ENCODE data around the gene FRS2. TPM values are rescaled to one million over a fixed set of nuclear protein-coding genes. Genes with fewer than 3 reads are reported as not detected.
"Not testable (repeated sequence)": the region's sequence is repeated elsewhere in the genome, so short reads cannot be mapped to it uniquely, and the experiment has no call there.

Gene FRS2
- polyA plus RNA-seq, 3 donors: 42.5 to 45.5 (median 45.2) TPM

GRCh38 chr12:69570545-69571399, 100.6 kb downstream of the FRS2 start:
- peak in 1 of 3 donors; percentile 39 for DNase-seq (ENCODE audit: low read depth in 3 of 3, low spot score in 2 of 3)

GRCh38 chr12:69575346-69575745, 105.2 kb downstream of the FRS2 start:
- DNase-seq (ENCODE audit: low read depth in 3 of 3, low spot score in 2 of 3): no peak

- no peak for DNase-seq (ENCODE audit: low read depth in 3 of 3, low spot score in 2 of 3)
Observed at GRCh38 chr12:69578283-69578682, 108.1 kb downstream of the FRS2 start.

DNA sequence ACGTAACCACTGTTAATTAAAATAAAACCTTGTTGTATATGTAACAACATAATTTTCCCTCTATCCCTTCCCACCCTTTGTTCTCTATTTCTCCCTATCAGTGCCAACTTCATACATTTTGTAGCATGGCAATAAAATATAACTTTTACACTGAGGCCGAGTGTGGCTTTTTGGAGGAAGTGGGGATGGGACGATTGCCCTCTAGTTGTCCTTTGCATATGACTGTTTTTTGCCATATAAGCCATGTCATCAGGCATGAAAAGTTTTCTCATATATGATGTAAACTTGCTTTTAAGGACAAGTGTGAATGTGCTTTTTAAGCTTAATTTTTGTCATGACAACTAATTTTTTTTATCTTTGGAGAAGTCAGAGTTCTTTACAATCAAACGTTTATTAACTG, 108.8 kb downstream of the FRS2 start:
- DNase-seq (ENCODE audit: low read depth in 3 of 3, low spot score in 2 of 3): no peak

DNA sequence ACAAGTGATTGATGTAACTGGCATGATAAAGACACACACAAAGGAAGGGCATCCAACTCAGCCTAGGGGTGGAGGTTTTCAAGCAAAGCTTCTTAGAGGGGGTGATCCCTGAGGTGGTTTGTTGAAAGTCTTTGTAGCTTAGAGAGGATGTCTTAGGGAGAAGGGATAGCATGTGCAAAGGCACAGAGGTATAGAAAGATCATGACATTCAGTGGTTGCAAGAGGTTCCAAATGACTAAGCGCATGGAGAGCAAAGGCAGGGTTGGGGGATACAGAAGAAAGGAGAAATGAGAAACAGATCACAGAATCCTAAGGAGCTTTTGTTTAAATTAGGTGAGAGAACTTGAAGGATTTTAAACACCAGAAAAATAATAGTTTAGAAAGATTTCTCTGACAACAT, 109.9 kb downstream of the FRS2 start:
- DNase-seq (ENCODE audit: low read depth in 3 of 3, low spot score in 2 of 3): no peak

DNA sequence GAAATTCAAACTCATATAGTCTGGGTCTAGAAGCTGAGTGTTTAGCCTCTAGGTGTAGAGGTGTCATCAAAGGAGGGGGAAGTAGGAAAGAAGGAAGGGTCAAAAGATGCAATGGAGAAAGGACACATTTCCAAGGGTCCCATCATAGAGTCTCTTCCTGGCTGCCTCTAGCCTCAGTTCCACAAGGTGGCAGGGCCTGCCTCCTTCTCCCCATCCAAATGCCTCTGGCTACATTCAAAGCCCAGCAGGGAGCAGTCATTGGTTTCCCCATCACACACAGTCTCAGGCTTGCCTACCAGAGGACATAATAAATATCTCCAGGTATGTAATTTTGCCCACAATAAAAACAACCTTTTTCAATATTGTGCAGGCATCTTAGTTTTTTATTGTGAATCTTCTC, 113.0 kb downstream of the FRS2 start:
- no peak for DNase-seq (ENCODE audit: low read depth in 3 of 3, low spot score in 2 of 3)

DNA sequence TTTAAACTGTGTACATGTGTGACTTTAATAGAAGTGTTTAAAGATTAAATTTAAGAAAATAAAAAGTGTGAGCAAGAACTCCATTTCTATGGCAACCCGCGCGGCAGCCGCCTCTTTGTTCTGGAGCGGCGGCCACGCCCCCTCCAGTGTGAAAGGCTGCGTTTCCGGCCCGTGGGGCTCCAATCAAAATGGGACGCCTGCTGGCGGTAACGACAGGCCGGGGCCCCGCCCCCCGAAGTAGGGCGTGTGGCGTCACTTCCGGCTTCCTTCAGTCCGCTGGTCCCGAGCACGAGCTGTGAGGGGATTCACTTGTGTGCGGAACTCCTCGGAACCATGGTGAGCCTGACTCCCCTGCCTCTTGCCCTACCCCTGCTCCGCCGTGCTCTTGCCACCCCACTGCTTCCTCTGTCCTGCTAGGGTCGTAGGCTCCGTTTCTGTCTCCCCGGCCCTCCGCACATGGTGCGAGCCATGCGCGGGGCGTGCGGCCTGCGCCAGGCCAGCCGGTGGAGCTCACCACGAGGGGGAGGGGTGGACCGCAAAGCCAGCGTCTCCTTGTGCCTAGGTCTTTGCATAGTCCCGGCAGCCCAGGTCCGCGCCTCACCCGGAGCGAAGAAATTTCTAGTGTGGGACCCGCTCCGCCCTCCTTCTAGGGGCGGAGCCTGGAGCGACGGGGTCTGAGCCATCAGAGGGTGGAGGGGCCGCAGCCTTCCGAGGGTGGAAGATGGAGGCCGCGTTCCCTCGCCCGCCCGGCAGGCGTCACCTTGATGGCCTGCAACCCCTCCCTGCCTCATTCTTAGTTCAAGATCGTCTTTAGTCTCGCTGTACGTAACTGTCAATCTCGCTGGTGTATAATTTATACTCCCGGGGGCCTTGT, 115.2 kb downstream of the FRS2 start, which contains the start of gene CCT2:
CCT2 (plus strand) TSS at position 271 of the 874 bp plus-strand sequence; CDS start at position 334, 63 bp downstream.
- peak; percentile 90 to 91 (median 91) for DNase-seq (ENCODE audit: low read depth in 3 of 3, low spot score in 2 of 3)

GRCh38 chr12:69588527-69588926, 118.3 kb downstream of the FRS2 start:
- DNase-seq (ENCODE audit: low read depth in 3 of 3, low spot score in 2 of 3): no peak

DNA sequence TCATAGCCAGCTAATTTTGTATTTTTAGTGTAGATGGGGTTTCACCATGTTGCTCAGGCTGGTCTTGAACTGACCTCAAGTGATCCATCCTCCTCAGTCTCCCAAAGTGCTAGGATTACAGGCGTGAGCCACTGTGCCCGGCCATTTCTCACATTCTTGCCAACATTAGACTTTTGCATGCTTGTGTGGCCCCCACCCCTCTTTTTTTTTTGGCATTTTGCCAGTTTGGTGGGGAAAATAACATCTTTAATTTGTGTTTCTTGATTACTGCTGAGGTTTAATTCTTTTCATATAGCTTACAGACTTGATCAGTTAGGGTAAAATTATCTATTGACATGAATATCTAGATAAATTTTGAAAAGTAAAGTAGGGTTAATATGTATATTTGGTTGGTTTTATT, 118.9 kb downstream of the FRS2 start:
- DNase-seq (ENCODE audit: low read depth in 3 of 3, low spot score in 2 of 3): no peak

GRCh38 chr12:69595689-69596088, 125.5 kb downstream of the FRS2 start:
- DNase-seq (ENCODE audit: low read depth in 3 of 3, low spot score in 2 of 3): no peak

DNA sequence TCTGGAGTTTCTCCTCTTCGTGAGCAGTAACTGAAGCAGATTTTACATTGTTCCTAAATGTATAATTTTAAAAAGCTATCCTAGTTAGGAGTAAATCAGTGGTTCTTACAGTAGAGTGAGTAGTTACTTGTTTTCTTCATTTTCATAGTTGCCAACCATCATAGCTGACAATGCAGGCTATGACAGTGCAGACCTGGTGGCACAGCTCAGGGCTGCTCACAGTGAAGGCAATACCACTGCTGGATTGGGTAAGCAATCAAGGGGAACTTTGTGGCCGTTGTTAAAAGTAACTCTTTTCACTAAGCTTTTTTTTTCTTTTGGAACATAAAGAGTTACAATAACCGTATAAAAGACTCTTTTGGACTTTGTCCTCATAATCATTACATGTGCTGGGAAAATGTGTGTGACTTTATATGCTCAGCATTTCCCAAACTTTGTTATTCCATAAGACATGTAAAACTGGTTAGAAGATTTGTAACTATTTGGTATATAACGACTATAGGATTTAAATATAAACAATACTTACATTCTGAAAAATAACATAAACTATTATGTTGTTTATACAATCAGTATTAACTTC, 128.1 kb downstream of the FRS2 start:
- DNase-seq (ENCODE audit: low read depth in 3 of 3, low spot score in 2 of 3): no peak

DNA sequence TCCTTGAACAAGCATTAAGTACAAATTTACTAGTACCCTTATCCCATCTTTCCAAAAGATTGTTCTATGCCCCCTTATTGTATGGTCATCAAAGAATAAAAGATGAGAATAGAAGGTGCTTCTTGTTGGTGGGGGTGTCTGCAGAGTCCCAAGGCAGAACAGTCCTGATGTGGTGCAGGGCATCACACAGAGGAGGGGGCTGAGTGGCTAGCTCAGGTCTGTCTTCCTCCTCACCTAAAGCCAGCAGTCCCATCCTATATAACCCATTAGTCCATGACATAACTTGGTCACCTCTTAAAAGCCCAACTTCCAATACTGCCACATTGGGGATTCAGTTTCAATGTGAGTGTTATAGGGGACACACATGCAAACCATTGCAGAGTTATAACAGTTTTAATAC, 130.6 kb downstream of the FRS2 start:
- DNase-seq (ENCODE audit: low read depth in 3 of 3, low spot score in 2 of 3): no peak

DNA sequence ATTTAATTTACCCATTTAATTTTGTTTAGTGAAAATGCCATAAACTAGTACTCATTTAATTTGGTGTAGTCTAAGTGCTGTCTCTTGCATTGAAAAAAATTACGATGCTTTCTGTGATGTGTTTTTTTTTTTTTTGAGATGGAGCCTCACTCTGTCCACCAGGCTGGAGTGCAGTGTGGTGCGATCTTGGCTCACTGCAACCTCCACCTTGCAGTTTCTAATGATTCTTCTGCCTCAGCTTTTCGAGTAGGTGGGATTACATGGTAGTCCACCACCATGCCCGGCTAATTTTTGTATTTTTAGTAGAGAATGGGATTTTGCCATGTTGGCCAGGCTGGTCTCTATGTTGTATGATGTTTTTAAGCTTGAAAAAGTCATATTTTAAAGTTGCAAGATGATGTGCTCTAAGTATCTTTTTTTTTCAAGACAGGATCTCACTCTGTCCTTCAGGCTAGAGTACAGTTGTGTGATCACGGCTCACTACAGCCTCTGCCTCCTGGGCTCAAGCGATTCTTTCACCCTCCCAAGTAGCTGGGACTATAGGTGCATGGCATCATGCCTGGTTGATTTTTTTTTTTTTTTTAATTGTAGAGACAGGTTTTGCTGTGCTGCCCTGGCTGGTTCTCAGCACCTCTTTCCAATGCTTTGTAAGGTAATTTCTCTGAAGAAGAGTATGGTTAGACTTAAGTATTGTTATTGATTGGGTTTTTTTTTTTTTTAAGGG, 131.9 kb downstream of the FRS2 start:
- DNase-seq (ENCODE audit: low read depth in 3 of 3, low spot score in 2 of 3): no peak

GRCh38 chr12:69602954-69603353, 132.8 kb downstream of the FRS2 start:
- no peak for DNase-seq (ENCODE audit: low read depth in 3 of 3, low spot score in 2 of 3)

- not testable (repeated sequence) for DNase-seq (ENCODE audit: low read depth in 3 of 3, low spot score in 2 of 3)
Observed at GRCh38 chr12:69603556-69603955, 133.4 kb downstream of the FRS2 start.

DNA sequence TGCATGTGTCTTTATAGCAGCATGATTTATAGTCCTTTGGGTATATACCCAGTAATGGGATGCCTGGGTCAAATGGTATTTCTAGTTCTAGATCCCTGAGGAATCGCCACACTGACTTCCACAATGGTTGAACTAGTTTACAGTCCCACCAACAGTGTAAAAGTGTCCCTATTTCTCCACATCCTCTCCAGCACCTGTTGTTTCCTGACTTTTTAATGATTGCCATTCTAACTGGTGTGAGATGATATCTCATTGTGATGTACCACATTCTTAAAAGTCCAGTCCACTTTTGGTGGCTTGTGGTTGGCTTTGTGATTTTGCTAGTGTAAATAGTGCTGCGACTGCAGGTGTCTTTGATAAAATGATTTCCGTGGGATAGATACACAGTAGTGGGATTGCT, 134.1 kb downstream of the FRS2 start:
- not testable (repeated sequence) for DNase-seq (ENCODE audit: low read depth in 3 of 3, low spot score in 2 of 3)

DNA sequence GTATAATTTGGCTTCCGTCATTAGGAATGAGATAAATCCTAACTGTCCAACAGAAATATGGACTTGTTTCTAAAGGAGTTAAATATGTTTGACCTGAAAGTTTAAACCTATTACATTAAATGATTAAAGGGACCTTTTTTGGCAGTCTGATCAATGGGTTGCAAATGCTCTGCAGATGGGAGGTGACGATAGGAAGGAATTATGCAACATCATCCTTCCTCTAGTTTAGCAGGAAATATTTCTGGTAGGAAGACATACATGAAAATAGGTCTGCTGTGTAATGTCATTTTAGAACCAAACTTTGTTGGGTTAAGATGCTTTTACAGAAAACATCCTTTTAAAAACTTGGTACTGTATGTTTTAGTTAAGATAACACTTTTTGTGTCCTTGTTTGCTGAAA, 137.9 kb downstream of the FRS2 start:
- no peak for DNase-seq (ENCODE audit: low read depth in 3 of 3, low spot score in 2 of 3)

DNA sequence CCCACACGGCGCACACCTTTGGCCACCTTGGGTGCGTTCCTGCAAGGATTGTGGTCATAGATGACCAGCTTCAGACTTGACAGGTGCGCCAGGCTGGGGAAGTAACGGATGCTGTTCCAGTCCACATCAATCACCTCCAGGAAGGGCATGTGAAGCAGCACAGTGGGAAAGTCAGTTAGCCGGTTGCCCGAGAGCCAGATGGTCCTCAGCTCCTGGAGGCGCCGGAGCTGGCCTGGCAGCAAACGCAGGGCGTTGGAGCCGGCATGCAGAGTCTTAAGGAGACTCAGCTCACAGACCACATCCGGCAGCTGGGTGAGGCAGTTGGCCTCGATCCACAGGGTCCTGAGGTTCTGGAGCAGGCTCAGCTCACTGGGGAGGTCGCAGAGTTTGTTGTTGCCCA, 139.9 kb downstream of the FRS2 start:
- no peak for DNase-seq (ENCODE audit: low read depth in 3 of 3, low spot score in 2 of 3)

GRCh38 chr12:69610729-69611128, 140.5 kb downstream of the FRS2 start, which contains the start of gene LRRC10:
Gene LRRC10, minus strand, starts transcription at chr12:69610907. Its CDS starts 69 bp downstream, at chr12:69610838.
- no peak for DNase-seq (ENCODE audit: low read depth in 3 of 3, low spot score in 2 of 3)

GRCh38 chr12:69613351-69613750, 143.2 kb downstream of the FRS2 start:
- no peak for DNase-seq (ENCODE audit: low read depth in 3 of 3, low spot score in 2 of 3)
